ENCODE data around the gene PAQR6. TPM values are rescaled to one million over a fixed set of nuclear protein-coding genes. Genes with fewer than 3 reads are reported as not detected.

PAQR6 gene
- total RNA-seq: 1 to 10 TPM; 5.9 to 9.5 TPM

GRCh38 chr1:156247460-156248322 is at the start of gene PAQR6:
Gene PAQR6 (minus strand): TSS chr1:156248056. CDS start chr1:156246731, 1,325 bp downstream.
- no peak for DNase-seq (ENCODE audit: low spot score)
- ATAC-seq: no peak
- peaks cover 2% of the 10 kb centered on the region for H3K36me3 Mint-ChIP-seq
- H3K9me3 Mint-ChIP-seq: no peaks in the 10 kb centered on the region
- no peak within 1 kb of the TSS for H3K27ac Mint-ChIP-seq
- no peaks in the 10 kb centered on the region for H3K27me3 Mint-ChIP-seq
- peaks cover 13 to 18% of the 10 kb centered on the region in 2 donors for H3K4me1 Mint-ChIP-seq (ENCODE audit: low read depth in 2 of 2)
- H3K4me3 Mint-ChIP-seq: no peak within 1 kb of the TSS

GRCh38 chr1:156295391-156295947 is 47.6 kb upstream of the PAQR6 start, which contains the start of gene GLMP:
Gene GLMP (minus strand): TSS chr1:156295679. CDS start chr1:156295645, 34 bp downstream.
- H3K9me3 Mint-ChIP-seq: no peaks in the 10 kb centered on the region

GRCh38 chr1:156293895-156294294 is 46.0 kb upstream of the PAQR6 start:
- Mint-ChIP-seq H3K27ac (no peak overlapping the region), H3K9me3 (no peaks in the 10 kb centered on the region), H3K4me1 (ENCODE audit: low read depth in 2 of 2) (peaks cover 15 to 21% of the 10 kb centered on the region in 2 donors), H3K4me3 (no peak overlapping the region), H3K36me3 (no peaks in the 10 kb centered on the region), H3K27me3 (no peaks in the 10 kb centered on the region)
- no peak for ATAC-seq
- DNase-seq (ENCODE audit: low spot score): no peak

More at GRCh38 chr1:156295391-156295947, 47.6 kb upstream of the PAQR6 start, which contains the start of gene GLMP:
- Mint-ChIP-seq H3K36me3 (no peaks in the 10 kb centered on the region), H3K4me3 (peak within 1 kb of the TSS; percentile 86), H3K27me3 (no peaks in the 10 kb centered on the region), H3K27ac (peak within 1 kb of the TSS; percentile 16 to 82), H3K4me1 (ENCODE audit: low read depth in 2 of 2) (peaks cover 15 to 21% of the 10 kb centered on the region in 2 donors)
- DNase-seq (ENCODE audit: low spot score) (no peak), ATAC-seq (peak; percentile 72 to 74)

- ATAC-seq: no peak
- Mint-ChIP-seq H3K9me3 (no peaks in the 10 kb centered on the region), H3K4me1 (ENCODE audit: low read depth in 2 of 2) (peaks cover 15 to 21% of the 10 kb centered on the region in 2 donors), H3K36me3 (no peaks in the 10 kb centered on the region), H3K27ac (no peak overlapping the region), H3K4me3 (peak overlapping the region; percentile 35), H3K27me3 (no peaks in the 10 kb centered on the region)
- DNase-seq (ENCODE audit: low spot score): no peak
These were observed 45.2 kb upstream of the PAQR6 start for GRCh38 chr1:156293098-156293434.

- Mint-ChIP-seq H3K27me3 (no peaks in the 10 kb centered on the region), H3K4me3 (peak overlapping the region; percentile 73), H3K9me3 (no peaks in the 10 kb centered on the region), H3K27ac (peak overlapping the region; percentile 40 to 79), H3K36me3 (no peaks in the 10 kb centered on the region), H3K4me1 (ENCODE audit: low read depth in 2 of 2) (peaks cover 15 to 21% of the 10 kb centered on the region in 2 donors)
- DNase-seq (ENCODE audit: low spot score): peak; percentile 78
- ATAC-seq: peak; percentile 87 to 90
These were observed 43.6 kb upstream of the PAQR6 start for GRCh38 chr1:156291226-156292061.

GRCh38 chr1:156289857-156290256 is 42.0 kb upstream of the PAQR6 start:
- Mint-ChIP-seq H3K27me3 (no peaks in the 10 kb centered on the region), H3K36me3 (no peaks in the 10 kb centered on the region), H3K4me1 (ENCODE audit: low read depth in 2 of 2) (peaks cover 10 to 18% of the 10 kb centered on the region in 2 donors), H3K4me3 (no peak overlapping the region), H3K27ac (no peak overlapping the region), H3K9me3 (no peaks in the 10 kb centered on the region)
- DNase-seq (ENCODE audit: low spot score) (no peak), ATAC-seq (no peak)

- no peaks in the 10 kb centered on the region for H3K9me3 Mint-ChIP-seq
These were observed 38.2 kb upstream of the PAQR6 start for GRCh38 chr1:156286061-156286460.

GRCh38 chr1:156285437-156285836 is 37.6 kb upstream of the PAQR6 start:
- H3K27ac Mint-ChIP-seq: no peak overlapping the region
- DNase-seq (ENCODE audit: low spot score) (no peak), ATAC-seq (no peak)
- no peaks in the 10 kb centered on the region for H3K27me3 Mint-ChIP-seq
- no peaks in the 10 kb centered on the region for H3K9me3 Mint-ChIP-seq
- no peak overlapping the region for H3K4me3 Mint-ChIP-seq
- H3K36me3 Mint-ChIP-seq: no peaks in the 10 kb centered on the region
- H3K4me1 Mint-ChIP-seq (ENCODE audit: low read depth in 2 of 2): peaks cover 26 to 33% of the 10 kb centered on the region in 2 donors

More at GRCh38 chr1:156286061-156286460, 38.2 kb upstream of the PAQR6 start:
- H3K4me1 Mint-ChIP-seq (ENCODE audit: low read depth in 2 of 2): peaks cover 25 to 28% of the 10 kb centered on the region in 2 donors
- H3K27me3 Mint-ChIP-seq: no peaks in the 10 kb centered on the region
- no peak overlapping the region for H3K27ac Mint-ChIP-seq
- H3K36me3 Mint-ChIP-seq: no peaks in the 10 kb centered on the region
- no peak overlapping the region for H3K4me3 Mint-ChIP-seq
- no peak for ATAC-seq
- DNase-seq (ENCODE audit: low spot score): no peak

GRCh38 chr1:156284757-156285156 is 36.9 kb upstream of the PAQR6 start:
- DNase-seq (ENCODE audit: low spot score) (no peak), ATAC-seq (no peak)
- H3K4me3 Mint-ChIP-seq: no peak overlapping the region
- no peaks in the 10 kb centered on the region for H3K36me3 Mint-ChIP-seq
- no peaks in the 10 kb centered on the region for H3K27me3 Mint-ChIP-seq
- H3K27ac Mint-ChIP-seq: no peak overlapping the region
- H3K4me1 Mint-ChIP-seq (ENCODE audit: low read depth in 2 of 2): peaks cover 31 to 35% of the 10 kb centered on the region in 2 donors
- H3K9me3 Mint-ChIP-seq: no peaks in the 10 kb centered on the region

GRCh38 chr1:156284112-156284511 is 36.3 kb upstream of the PAQR6 start, which contains the start of gene TMEM79:
Gene TMEM79 (plus strand): TSS chr1:156284325. CDS start chr1:156285227, 902 bp downstream.
- Mint-ChIP-seq H3K27me3 (no peaks in the 10 kb centered on the region), H3K36me3 (no peaks in the 10 kb centered on the region), H3K4me3 (peak within 1 kb of the TSS; percentile 99), H3K4me1 (ENCODE audit: low read depth in 2 of 2) (peaks cover 31 to 35% of the 10 kb centered on the region in 2 donors), H3K27ac (peak within 1 kb of the TSS; percentile 93 to 98), H3K9me3 (no peaks in the 10 kb centered on the region)
- DNase-seq (ENCODE audit: low spot score): no peak
- no peak for ATAC-seq

- no peaks in the 10 kb centered on the region for H3K9me3 Mint-ChIP-seq
- H3K4me3 Mint-ChIP-seq: peak overlapping the region; percentile 99
- peaks cover 3% of the 10 kb centered on the region for H3K36me3 Mint-ChIP-seq
- H3K27me3 Mint-ChIP-seq: no peaks in the 10 kb centered on the region
- H3K4me1 Mint-ChIP-seq (ENCODE audit: low read depth in 2 of 2): peaks cover 31 to 35% of the 10 kb centered on the region in 2 donors
- peak overlapping the region; percentile 93 to 98 for H3K27ac Mint-ChIP-seq
- DNase-seq (ENCODE audit: low spot score) (no peak), ATAC-seq (no peak)
These were observed 35.7 kb upstream of the PAQR6 start for GRCh38 chr1:156283521-156283920.

- H3K27ac Mint-ChIP-seq: peak within 1 kb of the TSS; percentile 93 to 98
- H3K9me3 Mint-ChIP-seq: no peaks in the 10 kb centered on the region
- peak; percentile 97 for DNase-seq (ENCODE audit: low spot score)
- H3K4me3 Mint-ChIP-seq: peak within 1 kb of the TSS; percentile 99
- peaks cover 35 to 37% of the 10 kb centered on the region in 2 donors for H3K4me1 Mint-ChIP-seq (ENCODE audit: low read depth in 2 of 2)
- peaks cover 11% of the 10 kb centered on the region for H3K36me3 Mint-ChIP-seq
- H3K27me3 Mint-ChIP-seq: no peaks in the 10 kb centered on the region
- peak; percentile 93 to 97 for ATAC-seq
These were observed 34.8 kb upstream of the PAQR6 start, which contains the start of gene SMG5 for GRCh38 chr1:156282479-156283222. Gene SMG5 (minus strand): TSS chr1:156282825. CDS start chr1:156282680, 145 bp downstream.

Data from natural killer cell treated with Interleukin-12 subunit alpha and Interleukin-12 subunit beta and Interleukin-15 and Interleukin-18, amount 100 ng/mL, for 72 hours (primary cell).